22Rv1 (cell line): ENCODE results near the gene RGS7.

Source experiments
- CTCF ChIP-seq: fragments of 450-650 bp; IDR thresholded peaks from 2 replicates; pipeline ENCODE4 v1.5.1; 2017; ENCODE audit warnings: mild to moderate bottlenecking
- ZFX ChIP-seq: fragments of 450-650 bp; IDR thresholded peaks from 2 replicates; pipeline ENCODE4 v1.6.1; 2017; ENCODE audit warnings: antibody characterized with exemption, borderline replicate concordance

GRCh38 chr1:240888039-240888786 is 468.8 kb downstream of the RGS7 start:
- TF ChIP-seq CTCF (peak; percentile 95), ZFX (no peak)
